Urinary bladder (tissue), 4 donors: Measurements from ENCODE around the gene ZXDC. TPM values are rescaled to one million over a fixed set of nuclear protein-coding genes. Genes with fewer than 3 reads are reported as not detected.

ENCODE experiments used
- DNase-seq: peaks from one replicate; pipeline ENCODE4 v3.0.0-alpha.2; 2015; ENCODE audit errors: extremely low spot score
- H3K27ac ChIP-seq: one replicate; pipeline ENCODE4 v1.5.1; 2013; ENCODE audit warnings: low read depth, mild to moderate bottlenecking, moderate library complexity
- H3K36me3 ChIP-seq: one replicate; pipeline ENCODE4 v1.6.1; 2013; ENCODE audit warnings: mild to moderate bottlenecking, moderate library complexity; ENCODE audit not compliant: insufficient read depth
- H3K4me1 ChIP-seq: one replicate; pipeline ENCODE4 v1.6.1; 2013; ENCODE audit warnings: mild to moderate bottlenecking, moderate library complexity; ENCODE audit not compliant: insufficient read depth
- H3K4me3 ChIP-seq: one replicate; pipeline ENCODE4 v1.5.1; 2013; ENCODE audit warnings: low read depth, low read length
- WGBS: extraction: QIAGEN DNeasy Blood & Tissue Kit; methylation state at CpG from one replicate; pipeline ENCODE4 v1.1.7; 2013; 5-methylcytosine and 5-hydroxymethylcytosine counted together
- polyA plus RNA-seq: library from polyadenylated mRNA; stranded (reverse); fragments of 200-250 nt; gene quantifications from one replicate; pipeline ENCODE4 v1.2.3, GENCODE V29; 2013
- total RNA-seq: library from RNA; depleted of rRNA; stranded (reverse); fragments of >200 nt; gene quantifications from one replicate; pipeline ENCODE4 v1.2.3, GENCODE V29; 2014
- donor health status: healthy with polysubstance abuse.
- donor health status: healthy.

Gene ZXDC
- total and polyA plus RNA-seq, 2 donors: 16.4 to 26.2 TPM

DNA sequence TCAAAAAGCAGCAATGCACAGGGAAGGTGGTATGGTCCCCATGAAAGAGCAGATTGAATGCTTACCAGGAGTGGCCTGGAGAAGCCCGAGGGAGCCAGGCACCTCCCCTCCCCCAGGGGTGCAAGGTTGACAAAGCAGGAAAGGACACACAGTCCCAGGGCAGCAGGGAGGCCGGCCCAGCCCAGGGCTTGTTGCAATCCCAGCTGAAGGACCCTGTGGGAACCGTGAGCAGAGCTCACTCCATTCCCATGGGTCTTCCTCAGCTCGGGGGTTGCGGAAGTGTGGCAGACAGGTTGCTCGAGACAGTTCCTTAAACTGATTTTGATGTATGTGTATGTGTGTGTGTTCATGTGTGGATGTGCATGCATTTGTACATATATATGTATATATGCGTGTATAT lies 26.0 kb upstream of the ZXDC start:
- Histone ChIP-seq H3K4me3 (no peak overlapping the region), H3K27ac (no peak overlapping the region), H3K4me1 (no peaks in the 10 kb centered on the region), H3K36me3 (no peaks in the 10 kb centered on the region)
- DNase-seq: no peak
- 59% methylated on average over 7 of the region's 7 CpGs for WGBS

DNA sequence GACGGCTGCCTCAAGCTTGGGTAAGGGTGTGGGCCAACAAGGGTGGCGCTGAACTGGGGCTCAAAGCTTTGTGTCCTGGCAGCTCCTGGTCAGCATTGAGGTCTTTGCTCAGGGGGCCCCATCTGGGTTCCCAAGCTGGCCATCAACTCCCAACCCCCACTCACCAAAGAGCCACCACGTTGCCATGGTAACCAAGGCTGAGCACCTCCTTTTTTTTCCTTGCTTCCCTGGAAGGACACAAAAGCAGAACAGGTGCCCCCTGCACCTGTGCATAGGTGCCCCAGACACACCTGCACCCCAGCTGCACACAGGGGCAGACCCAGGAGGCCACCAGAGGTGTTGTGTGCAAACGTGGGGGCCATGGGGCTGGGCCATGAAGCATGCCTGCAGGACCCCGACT lies 25.4 kb upstream of the ZXDC start:
- H3K27ac ChIP-seq: no peak overlapping the region
- DNase-seq: no peak
- H3K36me3 ChIP-seq: no peaks in the 10 kb centered on the region
- no peaks in the 10 kb centered on the region for H3K4me1 ChIP-seq
- 76% methylated on average over 5 of the region's 5 CpGs for WGBS
- H3K4me3 ChIP-seq: no peak overlapping the region

DNA sequence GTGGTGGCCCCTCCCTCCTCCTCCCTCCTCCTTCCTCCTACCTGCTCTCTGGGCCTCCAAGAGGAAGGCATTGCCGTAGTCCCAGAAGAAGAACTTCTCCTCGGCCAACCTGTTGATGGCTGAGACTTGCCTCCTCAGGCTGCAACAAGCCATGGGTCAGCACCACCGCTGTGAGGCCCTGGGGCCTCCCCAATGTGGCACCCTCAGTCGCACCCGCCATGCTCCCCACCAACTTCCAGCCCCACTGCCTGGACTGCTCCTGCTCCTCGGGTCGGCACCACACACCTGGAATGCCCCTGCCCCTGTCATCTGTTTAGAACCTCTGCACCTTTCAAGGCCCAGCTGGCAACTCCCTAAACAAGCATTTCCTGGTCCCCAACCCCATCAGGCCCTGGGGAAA lies 24.3 kb upstream of the ZXDC start:
- 92% methylated on average over 7 of the region's 7 CpGs for WGBS
- H3K27ac ChIP-seq: no peak overlapping the region
- no peaks in the 10 kb centered on the region for H3K4me1 ChIP-seq
- H3K4me3 ChIP-seq: no peak overlapping the region
- no peak for DNase-seq
- no peaks in the 10 kb centered on the region for H3K36me3 ChIP-seq

DNA sequence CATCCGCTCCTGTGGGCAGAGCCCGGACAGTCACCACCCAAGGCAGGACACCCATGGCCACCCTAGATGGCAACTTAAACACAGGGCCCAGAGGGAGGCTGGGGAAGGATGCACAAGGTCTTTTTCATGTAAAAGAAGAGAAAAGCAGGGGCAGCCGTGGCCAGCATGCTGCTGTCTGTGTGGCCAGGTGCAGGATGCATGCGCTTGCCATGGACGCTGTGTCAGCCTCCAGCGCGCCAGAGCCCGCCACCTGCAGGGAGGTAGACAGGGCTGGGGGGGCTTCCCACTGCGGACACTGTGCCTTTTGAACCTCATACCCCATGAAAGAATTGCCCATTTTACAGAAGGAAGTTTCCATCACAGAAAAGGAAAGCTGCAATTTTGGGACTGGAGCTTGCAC lies 23.7 kb upstream of the ZXDC start:
- Histone ChIP-seq H3K27ac (no peak overlapping the region), H3K36me3 (no peaks in the 10 kb centered on the region), H3K4me3 (no peak overlapping the region), H3K4me1 (no peaks in the 10 kb centered on the region)
- no peak for DNase-seq
- 95% methylated on average over 9 of the region's 9 CpGs for WGBS

DNA sequence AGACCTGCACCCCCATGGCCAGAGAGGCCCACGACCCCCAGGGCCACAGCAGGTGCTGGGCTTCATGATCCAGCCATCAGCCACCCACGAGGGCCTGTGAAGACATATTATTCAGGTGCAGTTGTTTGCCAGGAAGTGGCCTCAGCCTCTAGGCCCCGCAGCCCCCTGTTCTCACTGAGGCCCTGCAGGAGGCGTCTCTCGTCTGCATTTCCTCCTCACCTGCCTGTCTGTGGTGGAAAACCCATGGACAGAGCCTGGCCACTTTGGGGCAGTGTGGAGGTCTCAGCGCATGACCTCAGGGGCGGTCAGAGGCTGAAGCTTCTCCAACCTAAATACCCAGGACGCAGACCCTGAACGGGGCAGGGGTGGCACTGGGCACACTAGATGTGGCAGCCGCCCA lies 23.2 kb upstream of the ZXDC start:
- no peak for DNase-seq
- no peaks in the 10 kb centered on the region for H3K4me1 ChIP-seq
- no peak overlapping the region for H3K4me3 ChIP-seq
- WGBS: 69% methylated on average over 10 of the region's 10 CpGs
- no peak overlapping the region for H3K27ac ChIP-seq
- H3K36me3 ChIP-seq: no peaks in the 10 kb centered on the region

DNA sequence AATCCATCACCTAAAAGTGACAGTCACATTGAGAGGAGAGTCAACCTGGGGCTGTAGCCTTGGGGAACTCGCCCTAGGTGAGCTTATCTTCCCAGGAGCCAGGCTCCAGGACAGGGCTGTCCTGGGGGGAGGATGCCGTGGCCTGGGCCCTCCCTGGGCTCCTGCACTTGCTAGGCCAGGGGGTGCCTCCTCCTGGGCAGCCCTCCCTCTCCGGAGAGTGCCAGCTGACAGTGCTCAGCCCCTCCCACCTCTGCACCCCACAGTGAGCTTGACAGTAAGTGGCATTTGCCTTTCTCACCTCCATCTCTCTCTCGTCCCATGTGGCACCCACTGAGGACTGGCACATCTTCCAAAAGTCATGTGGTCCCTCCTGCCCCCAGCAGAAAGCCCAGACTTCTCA lies 22.8 kb upstream of the ZXDC start:
- 76% methylated on average over 4 of the region's 4 CpGs for WGBS
- no peak for DNase-seq
- H3K27ac ChIP-seq: no peak overlapping the region

DNA sequence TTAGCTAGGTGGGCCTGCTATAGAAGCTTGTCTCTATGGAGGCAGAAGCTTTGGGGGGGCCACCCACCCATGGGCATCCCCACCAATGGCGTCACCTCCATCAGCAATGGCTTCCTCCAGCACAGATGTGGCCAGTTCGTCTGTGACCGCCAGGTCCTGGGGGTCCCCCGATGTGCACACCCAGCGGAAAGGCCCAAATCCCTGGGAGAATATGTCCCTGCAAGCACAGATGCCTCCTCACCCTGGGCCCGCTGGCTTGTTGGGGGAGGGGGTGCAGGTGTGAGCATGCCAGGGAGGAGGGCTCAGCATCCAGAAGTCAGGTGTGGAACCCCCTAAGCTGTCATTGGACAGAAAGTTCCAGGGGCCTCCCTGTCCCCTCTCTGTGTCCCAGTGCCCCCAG lies 22.3 kb upstream of the ZXDC start:
- DNase-seq: no peak
- Histone ChIP-seq H3K27ac (no peak overlapping the region), H3K4me1 (no peaks in the 10 kb centered on the region), H3K4me3 (no peak overlapping the region), H3K36me3 (no peaks in the 10 kb centered on the region)
- WGBS: 97% methylated on average over 6 of the region's 6 CpGs

More for the DNA sequence above, 22.8 kb upstream of the ZXDC start:
- no peak overlapping the region for H3K4me3 ChIP-seq
- H3K4me1 ChIP-seq: no peaks in the 10 kb centered on the region
- no peaks in the 10 kb centered on the region for H3K36me3 ChIP-seq

DNA sequence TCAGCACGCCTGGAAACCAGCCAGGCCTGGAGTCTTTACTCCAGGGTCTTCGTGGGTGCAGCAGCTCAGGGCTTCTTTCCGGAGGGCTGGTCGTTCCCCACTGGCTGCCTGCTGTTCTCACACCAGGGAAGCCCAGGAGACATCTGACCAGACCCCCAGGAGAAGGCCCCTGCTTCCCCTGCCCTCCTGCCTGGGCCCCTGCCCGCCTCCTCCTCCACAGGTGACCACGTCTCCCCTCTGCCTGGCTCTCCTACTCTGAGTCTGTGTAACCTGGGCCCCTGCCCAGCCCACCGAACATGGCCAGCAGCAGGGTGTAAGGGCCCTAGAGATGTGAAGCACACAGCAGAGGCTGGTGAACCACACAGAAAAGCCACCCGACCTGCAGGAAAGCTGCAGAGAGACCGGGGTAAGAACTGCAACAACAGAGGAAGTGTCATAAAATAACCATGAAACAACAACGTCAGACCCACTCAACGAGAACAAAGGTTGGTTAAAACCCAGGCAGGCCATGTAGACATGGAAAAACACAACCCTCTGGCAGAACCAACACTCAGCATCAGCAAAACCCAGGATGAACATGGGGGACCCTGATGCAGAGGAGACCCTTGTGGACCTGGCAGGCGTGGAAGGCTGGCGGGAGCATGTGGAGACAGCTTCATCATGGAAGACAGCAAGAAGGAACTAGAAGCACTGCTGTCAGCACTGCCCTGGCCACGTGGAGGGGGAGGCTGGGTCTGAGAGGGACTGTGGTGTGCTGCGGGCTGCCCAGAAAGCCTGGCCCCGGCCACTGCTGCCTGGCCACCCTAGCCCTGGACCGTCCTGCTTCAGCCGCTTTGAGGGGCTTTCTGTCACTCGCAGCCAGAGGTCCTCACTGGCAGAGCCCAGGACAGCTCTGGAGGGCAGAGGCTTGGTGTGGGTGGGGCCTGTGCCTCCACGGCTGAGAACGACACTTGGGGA lies 21.5 kb upstream of the ZXDC start:
- WGBS: 76% methylated on average over 21 of the region's 21 CpGs
- DNase-seq: no peak
- no peak overlapping the region for H3K4me3 ChIP-seq
- no peaks in the 10 kb centered on the region for H3K4me1 ChIP-seq
- H3K36me3 ChIP-seq: no peaks in the 10 kb centered on the region
- no peak overlapping the region for H3K27ac ChIP-seq

DNA sequence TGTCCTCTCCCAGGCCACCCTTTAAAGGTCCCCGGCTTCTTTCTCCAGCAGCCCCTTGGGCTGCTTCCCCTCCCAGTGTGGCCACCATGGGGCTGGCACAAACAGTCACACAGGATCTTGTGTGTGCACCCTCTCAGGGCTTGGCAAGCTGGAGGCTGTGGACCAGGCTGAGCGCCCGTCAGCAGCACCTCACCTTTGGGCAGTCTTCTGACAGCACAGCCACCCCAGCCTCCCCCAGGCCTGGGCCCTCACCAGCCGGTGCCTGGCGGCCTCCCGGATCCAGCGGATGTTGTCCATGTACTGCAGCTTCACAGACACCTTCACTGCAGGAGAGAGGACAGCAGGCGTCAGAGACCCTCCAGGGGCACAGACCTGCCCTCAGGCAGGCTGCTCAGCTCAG lies 20.1 kb upstream of the ZXDC start:
- Histone ChIP-seq H3K36me3 (no peaks in the 10 kb centered on the region), H3K4me1 (no peaks in the 10 kb centered on the region), H3K4me3 (no peak overlapping the region), H3K27ac (no peak overlapping the region)
- WGBS: 94% methylated on average over 8 of the region's 8 CpGs
- no peak for DNase-seq

DNA sequence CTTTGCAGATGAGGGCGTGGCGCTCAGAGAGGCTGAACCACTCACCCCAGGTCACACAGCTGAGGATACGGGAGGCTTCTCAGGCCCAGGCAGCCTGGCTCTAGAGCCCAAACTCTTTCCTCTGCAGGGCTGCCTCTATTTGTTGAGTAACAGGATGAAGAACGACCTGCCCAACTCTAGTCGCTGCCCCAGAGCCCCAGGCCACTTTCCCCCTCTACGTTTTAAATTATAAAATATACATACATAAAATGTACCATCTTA lies 19.2 kb upstream of the ZXDC start:
- H3K4me1 ChIP-seq: no peaks in the 10 kb centered on the region
- H3K4me3 ChIP-seq: no peak overlapping the region
- H3K36me3 ChIP-seq: no peaks in the 10 kb centered on the region
- 88% methylated on average over 6 of the region's 6 CpGs for WGBS
- DNase-seq: no peak
- H3K27ac ChIP-seq: no peak overlapping the region

DNA sequence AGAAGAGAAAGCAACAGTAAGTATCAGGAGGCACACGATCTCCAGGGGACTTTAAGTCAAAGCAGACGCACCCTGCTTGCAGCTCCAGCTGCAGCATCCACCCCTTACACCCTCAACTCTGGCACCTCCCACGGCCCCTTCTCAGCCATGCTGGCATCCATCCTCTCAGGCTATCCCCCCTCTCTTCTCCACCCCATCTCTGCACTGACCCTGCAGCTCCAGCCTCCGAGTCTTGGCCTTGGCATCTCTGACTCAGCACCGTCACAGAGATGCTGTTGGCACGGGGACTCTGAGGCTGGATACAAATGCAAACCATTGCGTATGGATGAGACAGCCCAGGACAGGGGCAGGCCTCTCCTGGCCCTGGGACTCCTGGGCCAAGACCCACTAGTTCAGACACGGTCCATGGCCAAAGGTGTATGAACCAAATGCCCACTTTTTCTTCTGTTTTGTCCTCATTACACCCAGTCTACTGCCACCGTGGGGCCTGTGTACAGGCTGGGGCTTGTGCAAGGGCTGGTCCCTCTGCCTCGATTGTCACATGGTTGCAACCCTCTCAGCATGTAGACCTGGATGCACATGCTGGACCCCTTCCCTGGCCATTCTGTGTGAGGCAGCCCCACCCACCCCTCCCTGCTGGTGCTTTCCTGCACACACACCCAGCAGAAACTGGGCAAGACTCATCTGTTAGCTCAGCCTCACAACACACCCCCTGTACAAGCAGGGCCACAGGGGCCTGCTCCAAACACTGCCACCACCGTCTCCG lies 18.7 kb upstream of the ZXDC start:
- WGBS: 50% methylated on average over 12 of the region's 12 CpGs
- no peaks in the 10 kb centered on the region for H3K36me3 ChIP-seq
- H3K4me1 ChIP-seq: no peaks in the 10 kb centered on the region
- H3K27ac ChIP-seq: no peak overlapping the region
- H3K4me3 ChIP-seq: no peak overlapping the region
- DNase-seq: no peak

DNA sequence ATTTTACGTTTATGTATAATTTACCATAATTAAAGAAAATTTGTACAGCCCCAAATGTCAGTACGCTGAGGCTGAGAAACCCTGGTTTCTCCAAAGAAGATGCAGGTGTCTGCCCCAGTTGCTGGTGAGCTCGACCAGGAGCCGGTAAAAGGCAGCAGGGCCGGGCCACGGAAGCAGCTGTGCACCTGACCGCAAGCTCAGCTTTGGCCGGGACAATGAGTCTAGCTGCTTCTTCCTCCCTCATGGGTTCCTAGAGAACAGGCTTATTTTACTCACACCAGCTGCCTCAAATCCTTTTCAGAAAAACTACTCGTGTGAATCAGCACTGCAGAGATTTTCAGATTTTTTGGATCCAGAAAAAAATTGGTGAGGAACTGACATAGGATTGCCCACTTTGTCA lies 18.0 kb upstream of the ZXDC start:
- Histone ChIP-seq H3K27ac (no peak overlapping the region), H3K36me3 (no peaks in the 10 kb centered on the region), H3K4me3 (no peak overlapping the region), H3K4me1 (no peaks in the 10 kb centered on the region)
- WGBS: 73% methylated on average over 9 of the region's 9 CpGs
- DNase-seq: no peak

DNA sequence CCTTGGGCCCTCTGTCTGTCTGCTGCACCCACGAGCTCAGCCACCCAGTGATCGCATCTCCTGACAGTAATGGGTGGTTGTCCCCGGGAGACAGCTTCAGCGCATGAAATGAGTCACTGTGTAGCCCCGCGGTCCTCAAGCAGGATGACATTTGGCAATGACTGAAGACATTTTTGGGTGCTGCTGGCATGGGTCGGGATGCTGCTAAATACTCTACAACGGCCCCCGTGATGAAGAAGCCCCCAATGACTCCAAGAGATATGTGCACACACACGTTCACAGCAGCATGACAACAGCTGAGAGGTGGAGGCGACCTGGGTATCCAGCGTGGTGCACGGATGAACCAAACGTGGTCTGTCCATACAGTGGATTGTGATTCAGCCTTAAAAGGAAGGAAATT lies 17.4 kb upstream of the ZXDC start:
- Histone ChIP-seq H3K36me3 (no peaks in the 10 kb centered on the region), H3K4me3 (no peak overlapping the region), H3K27ac (no peak overlapping the region), H3K4me1 (no peaks in the 10 kb centered on the region)
- DNase-seq: no peak
- WGBS: 92% methylated on average over 14 of the region's 14 CpGs

DNA sequence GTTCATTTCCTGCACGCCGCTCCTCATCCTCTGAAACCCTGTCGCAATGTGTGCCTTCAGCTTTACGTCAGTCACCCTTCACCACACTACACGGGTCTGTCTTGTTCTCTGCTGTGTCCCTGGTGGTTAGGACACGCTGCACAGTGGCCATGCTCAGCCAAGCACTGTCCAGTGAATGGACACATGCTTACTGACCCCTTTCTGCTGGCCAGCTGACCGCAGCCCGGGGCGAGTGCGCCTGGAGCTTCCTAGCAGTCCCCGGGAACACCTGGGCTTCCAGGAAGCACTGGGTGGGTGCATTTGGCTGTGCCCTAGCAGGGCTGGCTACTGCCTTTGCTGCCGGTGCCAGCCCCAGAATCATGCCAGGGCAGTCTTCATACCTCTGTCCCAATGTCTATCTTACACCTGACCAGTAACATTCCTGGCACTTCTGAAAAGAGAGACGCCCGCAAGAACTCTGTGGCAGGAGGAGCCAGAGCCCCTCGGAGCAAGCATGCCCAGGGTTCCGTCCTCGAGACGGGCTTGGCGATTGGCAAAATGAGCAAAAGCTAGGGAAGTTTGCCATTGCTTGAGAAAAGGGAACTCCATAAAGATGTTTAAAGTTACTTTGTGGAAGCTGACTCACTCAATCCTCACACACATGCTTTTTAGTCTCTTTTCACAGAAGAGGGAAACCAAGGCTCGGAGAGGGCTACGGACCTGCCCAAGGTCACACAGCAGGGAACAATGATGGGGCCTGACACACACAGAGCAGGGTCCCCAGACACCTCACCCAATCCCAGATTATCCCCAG lies 15.7 kb upstream of the ZXDC start:
- no peak for DNase-seq
- H3K27ac ChIP-seq: no peak overlapping the region
- H3K36me3 ChIP-seq: no peaks in the 10 kb centered on the region
- WGBS: 90% methylated on average over 21 of the region's 21 CpGs
- H3K4me1 ChIP-seq: no peaks in the 10 kb centered on the region
- no peak overlapping the region for H3K4me3 ChIP-seq
